Amniotic stem cell (primary cell): ENCODE results near the gene EFNB2.

Experiments
- DNase-seq: peaks from one replicate; lab custom pipeline; 2025; lab: John Stamatoyannopoulos, UW

Gene EFNB2

DNA sequence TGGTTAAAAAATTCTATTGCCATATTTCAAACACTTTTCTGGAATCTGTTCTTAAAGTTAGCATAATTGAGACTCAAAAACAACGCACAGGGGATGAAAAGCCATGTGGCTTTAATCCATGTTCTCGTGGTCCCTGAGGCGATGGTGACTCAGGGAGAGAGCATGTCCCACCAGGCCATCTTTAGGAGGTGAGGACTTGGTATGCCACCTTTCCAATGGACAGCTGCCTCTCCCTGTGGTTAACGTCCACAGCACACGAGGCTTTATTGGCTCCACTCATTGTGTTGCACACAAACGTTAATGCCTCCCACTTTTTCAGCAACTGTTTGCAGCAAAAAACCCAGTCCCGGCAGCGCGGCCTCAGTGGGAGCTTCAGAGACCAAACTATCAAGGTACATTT is 51.4 kb downstream of the EFNB2 start:
- no peak for DNase-seq

DNA sequence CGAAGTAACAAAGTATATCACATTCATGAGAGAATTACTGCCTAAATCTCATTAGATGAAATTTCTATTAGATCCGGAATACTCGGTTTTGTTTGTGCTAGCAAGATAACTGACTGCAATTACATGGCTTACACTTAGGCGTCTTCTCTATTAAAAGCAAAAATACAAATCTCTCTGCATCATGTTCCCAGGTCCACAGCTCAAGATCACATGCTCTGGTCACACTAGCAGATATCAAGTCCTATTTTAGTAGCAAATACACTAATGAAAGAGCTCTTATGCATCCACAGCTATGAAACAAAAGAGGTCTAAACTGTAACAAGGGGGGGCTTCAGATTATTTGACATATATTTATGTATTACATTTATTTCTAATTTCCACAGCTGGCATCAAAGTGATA is 53.5 kb downstream of the EFNB2 start:
- no peak for DNase-seq

DNA sequence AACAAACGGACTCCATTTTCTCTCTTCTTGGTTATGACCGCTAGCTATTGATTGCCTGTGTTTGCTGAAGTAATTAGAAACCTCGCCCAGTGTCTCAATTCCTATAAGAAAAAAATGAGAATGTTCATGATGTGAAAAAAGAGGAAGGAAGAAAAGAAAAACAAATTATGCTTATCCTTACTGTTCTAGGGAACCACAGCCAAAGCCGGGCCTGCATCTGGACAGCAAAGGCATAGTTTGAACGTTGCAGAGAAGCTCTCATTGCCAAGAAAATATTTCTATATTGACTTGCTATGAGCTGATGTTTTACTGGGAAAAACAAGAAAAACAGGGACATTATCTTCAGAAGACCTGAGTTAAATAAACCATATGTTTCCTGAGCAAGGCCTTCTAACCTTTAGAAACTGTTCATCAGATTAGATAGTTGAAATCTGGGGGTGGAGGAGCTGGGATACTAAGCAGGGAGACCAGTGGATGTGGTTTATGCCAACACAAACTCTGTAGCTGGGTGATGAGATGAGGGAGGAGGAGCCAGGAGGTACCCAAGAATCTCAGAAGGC is 55.0 kb downstream of the EFNB2 start:
- DNase-seq, result no peak

DNA sequence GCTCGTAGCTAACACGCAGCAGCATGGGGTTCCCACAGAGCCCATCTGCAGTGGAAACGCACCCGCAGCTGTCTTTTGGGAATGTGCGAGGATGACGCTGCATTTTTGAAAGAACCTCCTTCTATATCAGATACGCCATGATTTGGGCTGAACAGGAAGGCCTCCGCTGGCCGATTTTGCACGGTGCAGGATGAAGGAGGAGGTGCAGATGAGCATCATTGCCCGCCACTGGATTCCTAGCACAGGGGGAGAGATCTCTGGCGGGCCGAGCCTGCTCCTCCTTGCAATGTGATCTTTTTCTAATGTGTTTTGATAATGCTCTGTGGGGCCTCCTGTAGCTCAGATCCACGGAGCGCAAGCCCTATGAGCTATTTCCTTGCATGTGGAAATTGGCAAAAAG is 55.5 kb downstream of the EFNB2 start:
- DNase-seq, result no peak

DNA sequence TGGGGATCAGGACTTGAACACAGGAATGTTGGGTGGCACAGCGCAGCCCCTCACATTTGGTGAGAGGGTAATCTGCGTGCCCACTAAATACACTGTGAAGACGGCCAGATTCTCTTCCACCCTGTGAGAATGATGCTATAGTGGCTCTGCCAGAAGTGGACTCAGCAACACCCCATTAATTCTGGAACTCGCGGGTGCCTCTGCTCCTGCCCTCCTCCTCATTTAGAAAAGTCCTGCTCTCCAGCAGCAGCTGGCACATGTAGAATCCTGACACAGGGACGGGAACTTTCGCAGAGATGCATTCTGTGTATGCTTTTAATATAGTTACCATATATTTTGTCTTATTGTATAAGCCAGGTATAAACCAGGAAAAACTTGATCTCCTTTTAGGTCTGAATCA is 57.3 kb downstream of the EFNB2 start:
- no peak for DNase-seq

DNA sequence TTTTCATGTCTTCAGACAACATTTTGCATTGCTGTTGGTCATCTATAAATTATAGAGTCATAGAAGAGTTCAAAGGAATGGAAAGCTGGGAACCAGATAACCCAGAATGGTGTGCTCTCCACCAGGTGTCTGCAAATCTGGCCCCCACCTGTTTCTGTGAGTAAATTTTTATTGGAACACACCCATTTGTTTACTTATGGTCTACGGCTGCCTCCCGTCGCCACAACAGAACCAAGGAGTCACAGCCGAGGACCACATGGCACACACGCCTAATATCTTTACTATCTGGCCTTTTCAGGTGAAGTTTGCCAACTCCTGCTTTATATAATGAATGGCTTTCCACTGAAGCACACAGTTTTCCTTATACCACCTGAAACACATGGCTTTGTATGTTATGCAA is 58.2 kb downstream of the EFNB2 start:
- no peak for DNase-seq

DNA sequence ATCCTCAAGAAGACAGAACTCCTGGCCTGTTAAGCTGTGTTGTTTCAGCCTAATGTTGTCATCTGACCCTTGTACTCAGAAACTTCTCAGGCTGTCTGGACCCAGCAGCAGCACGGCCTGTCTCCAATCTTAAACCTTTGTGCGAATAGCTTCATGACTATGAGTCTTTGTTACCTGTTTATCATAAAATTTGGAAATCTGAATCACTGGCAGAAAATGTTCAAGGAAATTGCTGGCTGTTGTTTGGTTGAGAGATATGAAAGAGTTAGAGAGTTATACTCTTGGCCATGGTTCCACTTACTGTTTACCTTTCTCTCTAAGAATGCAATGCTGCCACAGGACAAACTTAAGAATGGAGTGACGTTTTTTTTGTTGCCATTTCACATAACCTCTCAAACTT is 59.6 kb downstream of the EFNB2 start:
- DNase-seq, result no peak

DNA sequence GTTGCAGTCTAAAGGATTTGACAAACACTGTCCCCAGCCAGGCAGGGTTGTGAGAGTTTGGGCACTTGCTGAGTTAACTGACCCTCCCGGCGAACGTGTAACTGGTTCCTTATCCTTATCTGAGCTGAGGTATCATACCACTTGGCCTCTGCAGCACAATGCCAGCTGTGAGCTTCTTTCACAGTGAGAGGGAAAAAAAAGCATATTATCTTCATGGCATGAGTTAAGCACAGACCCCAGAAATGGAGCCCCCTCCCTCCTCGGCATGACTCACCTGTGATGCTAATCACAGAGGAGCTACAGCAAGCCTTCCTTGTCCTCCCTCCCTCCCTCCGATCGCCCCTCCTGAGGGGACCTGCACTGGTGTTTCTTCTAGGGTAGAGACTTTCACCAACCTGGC is 60.5 kb downstream of the EFNB2 start:
- DNase-seq, result no peak

DNA sequence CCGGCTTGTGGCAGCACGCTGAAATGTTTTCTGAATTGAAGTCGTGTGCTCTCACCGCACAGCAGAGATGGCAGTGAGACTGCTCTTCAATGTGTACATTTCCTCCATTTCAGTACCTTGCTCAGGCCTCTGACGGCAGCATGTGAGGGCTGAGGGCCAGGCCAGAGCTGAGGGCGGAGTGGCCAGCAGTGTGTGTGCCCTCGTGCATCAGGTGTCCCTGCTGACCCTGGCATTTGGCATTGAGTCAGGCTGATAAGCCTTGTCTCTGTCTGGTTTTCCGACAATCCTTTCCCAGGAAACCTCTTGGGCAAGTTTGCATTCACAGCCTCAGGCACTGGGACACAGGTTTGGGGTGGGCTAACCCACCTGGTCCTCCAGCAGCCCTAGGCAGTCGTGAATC is 62.3 kb downstream of the EFNB2 start:
- no peak for DNase-seq

DNA sequence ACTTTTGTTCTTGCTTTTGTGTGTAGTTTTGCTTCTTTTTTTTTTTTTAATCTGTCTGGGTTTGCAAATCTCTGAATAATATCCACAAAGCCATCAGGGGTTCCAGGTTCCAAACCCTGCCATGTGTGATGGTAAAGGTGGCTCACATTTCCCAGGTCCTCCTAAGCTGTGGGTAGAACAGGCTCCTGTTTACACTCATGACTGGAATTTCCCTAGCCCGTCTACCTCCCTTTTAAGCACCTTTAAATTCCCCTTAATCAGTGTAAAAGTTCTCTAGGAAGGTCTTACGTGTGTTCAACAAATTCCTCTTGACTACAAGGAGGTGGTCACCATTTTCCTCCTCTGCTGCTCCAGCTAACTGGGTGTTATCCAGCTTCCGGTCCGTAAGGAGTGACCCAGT is 62.8 kb downstream of the EFNB2 start:
- no peak for DNase-seq

DNA sequence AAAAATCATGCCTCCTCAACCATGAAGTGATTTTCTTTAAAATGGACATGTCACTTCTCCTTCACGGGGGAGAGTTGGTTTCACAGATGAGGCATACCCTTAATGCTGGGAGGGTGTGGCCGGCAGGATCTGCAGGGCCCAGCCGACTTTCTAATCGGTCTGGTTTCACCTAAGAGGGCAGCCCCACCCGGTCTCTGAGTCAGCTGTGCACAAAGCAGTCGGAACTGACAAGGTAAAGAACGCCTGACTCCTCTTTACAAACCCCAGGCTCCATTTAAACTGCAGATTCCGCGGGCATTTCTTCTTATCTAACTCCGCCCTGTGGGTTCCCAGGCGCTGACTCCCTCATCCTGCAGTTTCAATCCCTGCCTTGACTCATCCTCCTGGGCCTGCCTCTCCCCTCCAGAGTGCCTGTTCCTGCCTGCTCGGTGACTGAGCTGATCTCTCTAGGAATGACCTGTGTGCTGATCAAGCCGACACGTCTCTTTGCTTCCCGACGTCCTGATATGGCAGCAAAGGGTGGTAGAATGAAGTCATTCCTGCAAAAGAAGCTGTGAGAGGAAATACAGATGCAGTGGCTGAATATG is 63.4 kb downstream of the EFNB2 start:
- DNase-seq, result peak; percentile 86

DNA sequence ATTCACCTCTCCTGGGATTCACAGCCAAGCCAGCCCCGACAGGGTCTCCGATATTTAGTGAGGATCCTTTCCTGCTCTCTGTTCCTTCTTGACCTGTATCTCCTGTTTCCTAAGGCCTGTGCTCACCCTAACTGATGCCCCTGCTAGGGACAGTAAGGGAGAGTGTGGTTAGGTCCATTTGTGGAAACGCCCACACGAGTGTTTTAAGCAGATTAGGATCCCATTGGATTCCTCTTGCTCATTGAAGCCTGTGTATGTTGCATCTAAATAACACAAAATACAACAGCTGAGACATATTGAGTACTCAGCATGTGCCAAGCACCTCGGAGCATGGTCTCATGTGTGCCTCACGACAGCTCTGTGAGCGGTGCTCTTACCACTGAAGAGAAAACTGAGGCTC is 64.9 kb downstream of the EFNB2 start:
- DNase-seq, result no peak

DNA sequence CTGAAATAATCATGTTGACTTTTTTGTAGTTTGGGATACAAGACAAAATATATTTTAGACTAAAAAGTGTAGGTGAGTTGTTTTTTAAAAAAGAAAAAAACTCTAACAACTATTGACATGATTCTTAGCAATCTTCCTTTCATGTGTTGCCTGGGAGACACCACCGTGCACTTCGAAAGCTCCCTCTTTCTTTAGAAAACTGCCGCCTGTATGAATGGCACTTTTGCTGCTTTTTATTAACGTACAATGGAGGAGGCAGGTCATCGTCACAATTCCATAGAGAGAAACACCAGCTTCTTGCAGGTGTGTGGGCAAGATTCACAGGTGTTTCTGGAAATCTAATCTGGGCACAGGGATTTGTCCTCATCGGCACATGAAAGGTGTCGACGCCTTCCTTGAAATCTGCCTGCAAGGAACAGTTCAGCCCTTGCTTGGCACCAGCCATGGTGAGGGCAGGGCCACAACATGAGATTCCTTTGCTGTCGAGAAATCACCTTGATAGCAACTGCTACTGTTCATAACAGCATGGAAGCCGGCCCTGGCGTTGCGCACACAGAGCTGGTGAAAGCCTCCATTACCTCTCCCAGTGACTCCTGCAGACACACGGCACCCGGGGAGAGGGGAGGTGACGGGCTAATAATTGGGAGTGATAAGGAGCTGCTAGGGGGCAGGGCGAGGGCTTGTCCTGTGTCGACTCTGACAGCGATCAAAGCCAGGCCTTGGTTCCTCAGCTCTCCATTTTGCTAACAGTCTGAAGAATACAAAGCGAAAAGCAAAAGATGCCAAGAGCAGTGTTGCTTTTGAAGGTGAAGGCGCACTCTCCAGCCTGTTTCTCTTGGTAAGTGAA is 66.5 kb downstream of the EFNB2 start:
- DNase-seq, result no peak

DNA sequence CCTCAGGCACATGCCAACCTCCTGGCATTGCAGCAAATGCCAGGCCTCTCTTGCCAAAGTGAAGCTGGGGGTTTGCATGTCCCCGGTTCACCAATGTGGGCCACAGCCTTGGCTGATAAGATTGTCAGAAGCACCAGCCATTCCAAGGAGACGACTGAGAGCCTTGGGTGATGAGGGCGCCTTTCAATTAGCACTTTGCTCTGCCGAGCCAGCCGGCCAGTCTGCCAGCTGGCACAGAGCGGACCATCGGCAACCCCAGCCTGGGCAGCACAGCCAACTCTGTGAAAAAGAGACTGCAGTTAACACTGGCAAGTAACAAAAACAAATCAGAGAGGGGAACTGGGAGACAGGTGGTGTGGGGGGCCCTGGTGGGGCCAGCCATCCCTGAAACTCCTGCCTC is 67.3 kb downstream of the EFNB2 start:
- DNase-seq, result no peak

DNA sequence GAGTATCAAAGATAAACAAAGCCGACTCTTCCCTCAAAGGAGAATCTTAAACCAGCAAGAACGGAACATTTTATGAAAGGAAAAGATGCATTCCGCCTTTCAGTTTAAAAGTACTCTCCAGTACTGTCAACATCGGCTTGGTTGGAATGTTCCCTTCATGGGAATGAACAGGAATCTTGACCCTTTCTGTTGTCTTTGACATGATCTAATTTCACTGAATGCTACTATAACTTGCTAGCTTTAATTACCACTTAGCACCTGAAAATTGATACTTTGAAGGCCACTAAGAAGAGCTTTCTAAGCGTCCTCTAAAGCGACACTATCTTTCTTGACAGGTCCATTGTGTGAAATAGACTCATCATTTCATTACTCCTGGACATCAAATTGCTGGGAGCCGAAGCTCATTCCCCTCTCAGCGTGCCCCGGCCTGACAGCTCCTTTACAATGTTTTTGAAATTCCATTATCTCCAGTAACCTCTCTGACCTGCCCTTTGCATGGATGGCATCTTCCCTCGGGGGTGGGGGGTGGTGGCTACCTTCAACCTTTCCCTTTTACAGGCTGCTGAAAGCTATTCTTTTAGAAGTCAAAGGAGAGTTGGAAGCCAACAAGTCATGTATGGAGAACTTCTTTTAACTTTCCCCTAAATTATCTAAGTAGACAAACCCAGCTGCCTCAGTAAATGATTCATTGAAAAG is 67.9 kb downstream of the EFNB2 start:
- DNase-seq, result no peak

DNA sequence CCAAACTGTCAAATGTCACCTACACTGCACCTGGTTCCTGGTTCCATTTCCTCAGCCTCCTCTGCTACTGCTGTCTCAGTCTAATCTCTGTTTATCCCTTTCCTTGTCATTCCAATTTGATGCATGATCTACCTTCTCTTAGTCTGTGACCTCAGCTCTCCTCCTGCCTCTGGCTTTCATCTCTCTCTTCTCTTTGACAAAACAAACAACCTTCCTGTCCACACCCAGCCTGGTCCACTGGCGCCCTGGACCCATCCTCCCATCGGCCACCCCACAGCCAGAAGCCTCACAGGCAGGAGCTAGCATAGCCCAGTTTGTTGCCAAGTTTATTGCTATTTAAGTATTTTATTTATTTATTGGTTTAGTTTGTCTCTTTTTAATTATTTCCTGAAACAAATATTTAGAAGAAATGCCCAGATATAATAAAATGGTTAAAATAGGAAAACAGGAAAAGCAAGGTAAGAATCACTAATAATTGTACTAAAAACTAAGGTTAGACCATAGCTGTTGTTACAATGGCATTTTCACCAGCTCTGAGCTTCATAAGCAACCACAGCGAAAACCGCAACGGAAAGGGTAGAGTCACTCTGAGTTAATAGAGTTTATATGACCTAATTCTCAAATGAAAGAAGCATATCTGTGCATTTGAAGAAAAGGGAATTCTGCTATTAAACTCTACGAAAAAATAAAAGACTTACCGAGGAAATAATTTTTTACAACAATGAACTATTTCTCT is 68.6 kb downstream of the EFNB2 start:
- no peak for DNase-seq

DNA sequence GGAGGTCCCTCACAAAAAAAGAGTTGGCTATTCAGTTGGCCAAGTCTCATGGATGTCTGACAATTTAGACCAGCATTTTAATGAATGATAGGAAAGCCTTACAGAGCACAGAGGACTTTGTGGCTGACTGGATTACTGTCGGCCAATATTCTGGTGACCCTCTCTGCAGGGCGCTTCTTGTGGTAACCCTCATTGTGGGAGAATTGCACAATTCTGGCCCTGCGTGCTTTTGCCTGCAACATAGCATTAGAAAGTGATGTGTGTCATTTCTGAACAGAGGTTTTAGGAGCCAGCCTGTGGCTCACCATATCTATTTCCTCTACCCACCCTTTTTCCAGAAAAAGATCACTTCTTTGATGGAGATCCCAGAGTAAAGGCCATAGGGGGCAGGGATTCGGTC is 71.4 kb downstream of the EFNB2 start:
- DNase-seq, result no peak

DNA sequence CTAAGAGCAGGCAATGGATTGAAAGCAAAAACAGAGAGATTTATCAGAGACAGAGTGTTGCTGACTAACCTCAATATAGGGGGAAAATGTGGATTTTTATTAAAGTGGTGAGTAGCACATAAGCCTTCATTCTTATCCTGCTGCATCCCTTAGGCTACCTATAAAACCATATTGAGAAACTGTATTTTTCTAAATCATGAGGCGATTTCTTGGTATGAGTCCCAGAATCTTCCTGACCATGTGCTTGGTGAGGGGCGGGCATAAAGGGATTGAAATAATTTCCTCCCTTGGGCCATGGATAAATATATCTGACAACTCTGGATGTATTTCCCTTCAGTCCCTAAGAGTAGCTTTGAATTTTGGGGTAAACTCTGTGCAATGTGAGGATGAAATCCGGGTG is 72.8 kb downstream of the EFNB2 start:
- DNase-seq, result no peak

DNA sequence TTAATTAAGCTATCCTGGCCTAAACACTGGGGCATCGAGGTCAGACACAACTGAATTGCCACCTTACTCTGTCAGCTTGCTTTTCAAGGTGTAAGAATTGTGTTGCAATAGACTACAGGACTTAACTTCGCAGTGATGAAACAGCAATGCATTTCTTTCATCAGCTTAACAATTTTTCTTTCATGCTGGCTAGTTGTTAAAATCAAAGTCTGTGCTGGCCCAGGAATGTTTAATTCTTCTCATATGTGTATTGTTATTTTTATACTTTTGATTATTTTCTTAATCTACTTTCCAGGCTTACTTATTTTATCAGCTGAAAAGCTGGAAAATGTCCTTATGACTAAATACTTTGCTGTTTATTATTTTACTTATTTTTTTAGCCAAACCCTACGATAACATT is 79.7 kb downstream of the EFNB2 start:
- no peak for DNase-seq

DNA sequence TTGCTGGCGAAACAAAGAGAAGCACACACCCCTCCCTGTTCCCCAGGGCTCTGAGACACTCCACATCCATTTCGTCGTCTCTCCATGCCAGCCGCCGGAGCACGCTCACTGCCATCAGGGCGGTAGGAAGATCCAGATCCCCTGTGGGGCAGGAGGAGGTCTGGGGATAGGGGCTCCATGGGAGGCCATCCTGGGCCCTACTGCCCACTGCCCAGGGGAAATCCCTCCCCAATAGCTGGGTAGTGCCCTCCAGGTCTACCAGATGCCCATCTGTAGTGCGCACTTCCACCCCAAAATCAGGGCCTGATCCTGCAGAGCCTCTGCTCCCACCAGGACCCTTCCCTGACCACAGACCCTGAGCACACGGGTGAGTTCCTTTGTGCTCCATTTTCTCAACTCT is 80.3 kb downstream of the EFNB2 start:
- no peak for DNase-seq

DNA sequence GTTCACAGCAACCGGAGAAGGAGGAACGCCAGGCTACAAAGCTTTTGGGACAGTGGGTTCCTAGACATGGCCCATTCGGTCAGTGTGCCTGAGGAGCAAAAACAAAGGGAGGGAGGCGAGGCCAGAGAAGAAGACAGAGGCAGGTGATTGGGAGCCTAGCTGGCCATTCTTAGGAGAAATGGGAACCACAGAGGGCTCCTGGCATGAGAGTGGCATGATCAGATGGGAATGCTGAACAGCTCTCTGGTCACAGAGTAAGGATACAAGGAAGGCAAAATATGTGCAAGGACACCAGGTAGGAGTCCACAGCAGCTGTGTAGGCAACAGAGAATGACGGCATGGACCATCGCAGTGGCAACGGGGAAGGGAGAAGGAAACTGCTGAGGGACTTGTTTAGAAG is 82.4 kb downstream of the EFNB2 start:
- no peak for DNase-seq

DNA sequence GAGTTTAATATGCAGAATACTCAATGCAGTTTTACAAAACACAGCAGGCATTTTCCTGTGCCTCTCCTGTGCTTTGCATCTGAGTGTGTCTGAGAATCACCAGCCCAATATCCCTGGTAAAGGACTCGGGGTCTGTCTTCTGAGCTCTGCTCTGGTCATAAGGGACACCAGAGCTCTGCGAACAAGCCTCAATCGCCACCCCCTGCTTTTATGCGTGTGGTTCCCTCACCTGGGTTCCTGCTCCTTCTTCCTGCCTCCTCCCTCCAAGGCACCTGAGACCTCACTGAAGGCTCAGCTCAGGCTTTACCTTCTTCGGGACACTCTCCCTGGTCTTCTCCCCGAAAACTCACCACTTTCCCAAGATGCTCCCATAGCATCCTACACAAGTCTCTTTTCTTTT is 84.5 kb downstream of the EFNB2 start:
- DNase-seq, result no peak
